Endodermal cell (in vitro differentiated cells): ENCODE data around the gene MEGF10. TPM values are rescaled to one million over a fixed set of nuclear protein-coding genes. Genes with fewer than 3 reads are reported as not detected.

Source experiments
- DNase-seq: peaks from one replicate; pipeline ENCODE4 v3.0.0-alpha.2; 2017
- H3K27ac ChIP-seq: 2 replicates; pipeline ENCODE4 v1.5.1; 2013; ENCODE audit warnings: mild to moderate bottlenecking, low read depth, low read length, moderate library complexity
- H3K27me3 ChIP-seq: 2 replicates; pipeline ENCODE4 v1.6.1; 2013; ENCODE audit warnings: mild to moderate bottlenecking, low read length, moderate library complexity; ENCODE audit not compliant: insufficient read depth, control insufficient read depth, poor library complexity, severe bottlenecking
- H3K36me3 ChIP-seq: 2 replicates; pipeline ENCODE4 v1.7.0; 2013; ENCODE audit warnings: mild to moderate bottlenecking, low read length, moderate library complexity; ENCODE audit not compliant: control insufficient read depth, insufficient read depth
- H3K4me1 ChIP-seq: one replicate; pipeline ENCODE4 v1.7.0; 2013; ENCODE audit warnings: low read length; ENCODE audit not compliant: control insufficient read depth, insufficient read depth
- H3K4me3 ChIP-seq: 2 replicates; pipeline ENCODE4 v1.5.1; 2013; ENCODE audit warnings: mild to moderate bottlenecking, low read length, moderate library complexity
- H3K9ac ChIP-seq: 2 replicates; pipeline ENCODE4 v1.6.1; 2013; ENCODE audit warnings: mild to moderate bottlenecking, low read length, moderate library complexity; ENCODE audit not compliant: poor library complexity, severe bottlenecking; ENCODE audit errors: extremely low read depth
- H3K9me3 ChIP-seq: 2 replicates; pipeline ENCODE4 v1.6.1; 2013; ENCODE audit warnings: mild to moderate bottlenecking, low read length, moderate library complexity; ENCODE audit not compliant: control insufficient read depth
- H3K27ac Mint-ChIP-seq: 2 replicates; pipeline ENCODE4 v1.8.0; 2020; ENCODE audit warnings: mixed read lengths
- H3K27me3 Mint-ChIP-seq: 2 replicates; pipeline ENCODE4 v1.8.0; 2021; ENCODE audit warnings: mild to moderate bottlenecking, mixed read lengths; ENCODE audit not compliant: insufficient read depth
- H3K36me3 Mint-ChIP-seq: 2 replicates; pipeline ENCODE4 v1.8.0; 2020; ENCODE audit warnings: low read depth, mixed read lengths
- H3K4me1 Mint-ChIP-seq: 2 replicates; pipeline ENCODE4 v1.8.0; 2020; ENCODE audit warnings: mixed read lengths
- H3K4me3 Mint-ChIP-seq: 2 replicates; pipeline ENCODE4 v1.8.0; 2020; ENCODE audit warnings: mild to moderate bottlenecking, moderate library complexity, mixed read lengths
- H3K9me3 Mint-ChIP-seq: 2 replicates; pipeline ENCODE4 v1.8.0; 2020; ENCODE audit warnings: mild to moderate bottlenecking, mixed read lengths
- CTCF ChIP-seq: fragments of 200-600 bp; sonication (generic); conservative IDR thresholded peaks from 2 replicates; pipeline ENCODE4 v1.5.0; 2021; ENCODE audit warnings: antibody characterized with exemption, mild to moderate bottlenecking
- whole genome bisulfite sequencing, 2 experiments: methylation state at CpG; one replicate each; pipeline versions ENCODE4 v1.1.5 to v1.1.7; 2013; ENCODE audit warnings: missing lambda C conversion rate in 2 of 2, mixed read lengths in 1 of 2; ENCODE audit not compliant: insufficient coverage in 1 of 2, insufficient read length in 1 of 2; 5-methylcytosine and 5-hydroxymethylcytosine counted together
- total RNA-seq, 2 donors: library from RNA; stranded (reverse); fragmentation: NEBNext Ultra II Directional in 1 of 2; extraction: Animal tissue kit (Norgen Biotek cat#: 25700) in 1 of 2; gene quantifications; 2 replicates in 1 of 2; 3 replicates in 1 of 2; pipeline ENCODE4 v1.2.1, GENCODE V29; 2021

Gene MEGF10
- total RNA-seq, 2 donors from 2014 or later: 12.7 to 17.7 TPM

GRCh38 chr5:127311349-127311748, 20.8 kb downstream of the MEGF10 start:
- Mint-ChIP-seq H3K27ac (no peak overlapping the region), H3K4me1 (peaks cover 17% of the 10 kb centered on the region), H3K27me3 (no peaks in the 10 kb centered on the region), H3K36me3 (peaks cover 4% of the 10 kb centered on the region), H3K9me3 (peaks cover 6% of the 10 kb centered on the region), H3K4me3 (no peak overlapping the region)
- peaks cover 9% of the 10 kb centered on the region for H3K9me3 ChIP-seq
- H3K27ac ChIP-seq: no peak overlapping the region
- H3K36me3 ChIP-seq: no peaks in the 10 kb centered on the region
- H3K4me1 ChIP-seq: peaks cover 14% of the 10 kb centered on the region
- TF ChIP-seq CTCF: no peak
- no peak for DNase-seq
- 89 to 92% methylated on average over 1 to 2 of the region's 2 CpGs for WGBS, 2 experiments
- no peak overlapping the region for H3K9ac ChIP-seq
- no peaks in the 10 kb centered on the region for H3K27me3 ChIP-seq
- no peak overlapping the region for H3K4me3 ChIP-seq

- Histone ChIP-seq H3K4me1 (peaks cover 14% of the 10 kb centered on the region), H3K4me3 (no peak overlapping the region), H3K9ac (no peak overlapping the region), H3K27me3 (no peaks in the 10 kb centered on the region), H3K36me3 (no peaks in the 10 kb centered on the region), H3K27ac (no peak overlapping the region), H3K9me3 (peaks cover 9% of the 10 kb centered on the region)
- H3K4me3 Mint-ChIP-seq: no peak overlapping the region
- DNase-seq: no peak
- H3K27ac Mint-ChIP-seq: no peak overlapping the region
- peaks cover 16% of the 10 kb centered on the region for H3K4me1 Mint-ChIP-seq
- peaks cover 4% of the 10 kb centered on the region for H3K36me3 Mint-ChIP-seq
- no peak for TF ChIP-seq CTCF
- WGBS, 2 experiments: 88 to 94% methylated on average over 7 to 10 of the region's 10 CpGs
- H3K27me3 Mint-ChIP-seq: no peaks in the 10 kb centered on the region
- peaks cover 8% of the 10 kb centered on the region for H3K9me3 Mint-ChIP-seq
These were observed 21.4 kb downstream of the MEGF10 start for GRCh38 chr5:127311781-127312525.

GRCh38 chr5:127313379-127313778, 22.8 kb downstream of the MEGF10 start:
- H3K9ac ChIP-seq: no peak overlapping the region
- Mint-ChIP-seq H3K27ac (no peak overlapping the region), H3K36me3 (no peaks in the 10 kb centered on the region), H3K27me3 (no peaks in the 10 kb centered on the region), H3K9me3 (peaks cover 2% of the 10 kb centered on the region), H3K4me1 (peaks cover 7% of the 10 kb centered on the region), H3K4me3 (no peak overlapping the region)
- no peak for TF ChIP-seq CTCF
- peaks cover 10% of the 10 kb centered on the region for H3K4me1 ChIP-seq
- WGBS, 2 experiments: 94 to 100% methylated on average over 2 to 3 of the region's 3 CpGs
- DNase-seq: no peak
- no peaks in the 10 kb centered on the region for H3K36me3 ChIP-seq
- H3K27me3 ChIP-seq: no peaks in the 10 kb centered on the region
- peaks cover 5% of the 10 kb centered on the region for H3K9me3 ChIP-seq
- H3K27ac ChIP-seq: no peak overlapping the region
- no peak overlapping the region for H3K4me3 ChIP-seq
